Astrocyte (in vitro differentiated cells and primary cell): ENCODE results near the gene PDGFRB. TPM values are rescaled to one million over a fixed set of nuclear protein-coding genes. Genes with fewer than 3 reads are reported as not detected.

Experiments
- DNase-seq: peaks from one replicate; pipeline ENCODE4 v3.0.0-alpha.2; 2010; ENCODE audit warnings: low read depth
- FAIRE-seq: peaks from 2 replicates; lab custom pipeline; 2011; peaks lifted over from hg19 to GRCh38; lab: Jason Lieb, UNC
- H2AFZ ChIP-seq: 2 replicates; pipeline ENCODE4 v1.6.0; 2012; ENCODE audit warnings: low read depth, low read length, inconsistent platforms
- H3K27ac ChIP-seq: 2 replicates; pipeline ENCODE4 v1.5.1; 2011; ENCODE audit warnings: low read depth, low read length, inconsistent platforms
- H3K27me3 ChIP-seq: 2 replicates; pipeline ENCODE4 v1.6.0; 2011; ENCODE audit warnings: low read length, inconsistent platforms; ENCODE audit not compliant: insufficient read depth
- H3K36me3 ChIP-seq: 2 replicates; pipeline ENCODE4 v1.5.1; 2011; ENCODE audit warnings: low read length, inconsistent platforms; ENCODE audit not compliant: insufficient read depth
- H3K4me1 ChIP-seq: 2 replicates; pipeline ENCODE4 v1.5.1; 2011; ENCODE audit warnings: low read length, inconsistent platforms; ENCODE audit not compliant: insufficient read depth
- H3K4me2 ChIP-seq: 2 replicates; pipeline ENCODE4 v1.6.0; 2012; ENCODE audit warnings: low read length, inconsistent platforms
- H3K4me3 ChIP-seq: 2 replicates; pipeline ENCODE4 v1.5.1; 2011; ENCODE audit warnings: low read depth, mild to moderate bottlenecking, low read length, inconsistent platforms; ENCODE audit not compliant: insufficient read depth
- H3K79me2 ChIP-seq: 2 replicates; pipeline ENCODE4 v1.6.0; 2012; ENCODE audit warnings: mild to moderate bottlenecking, low read length, inconsistent platforms; ENCODE audit not compliant: insufficient read depth
- H3K9ac ChIP-seq: 2 replicates; pipeline ENCODE4 v1.6.0; 2012; ENCODE audit warnings: mild to moderate bottlenecking, low read length, inconsistent platforms
- H3K9me3 ChIP-seq: 2 replicates; pipeline ENCODE4 v1.5.1; 2012; ENCODE audit warnings: low read depth, mild to moderate bottlenecking, low read length, inconsistent platforms; ENCODE audit not compliant: insufficient read depth
- H4K20me1 ChIP-seq: 2 replicates; pipeline ENCODE4 v1.6.0; 2012; ENCODE audit warnings: low read length, inconsistent platforms; ENCODE audit not compliant: insufficient read depth
- H3K27ac Mint-ChIP-seq: one replicate; pipeline ENCODE4 v1.8.0; 2021; ENCODE audit warnings: mild to moderate bottlenecking, mixed read lengths; ENCODE audit not compliant: unreplicated experiment
- H3K27me3 Mint-ChIP-seq: one replicate; pipeline ENCODE4 v1.8.0; 2021; ENCODE audit warnings: low read depth, mixed read lengths; ENCODE audit not compliant: unreplicated experiment
- H3K36me3 Mint-ChIP-seq: one replicate; pipeline ENCODE4 v1.8.0; 2021; ENCODE audit warnings: low read depth, mixed read lengths; ENCODE audit not compliant: unreplicated experiment
- H3K4me1 Mint-ChIP-seq: one replicate; pipeline ENCODE4 v1.8.0; 2021; ENCODE audit warnings: low read depth, mixed read lengths; ENCODE audit not compliant: unreplicated experiment
- H3K4me3 Mint-ChIP-seq: one replicate; pipeline ENCODE4 v1.8.0; 2021; ENCODE audit warnings: mild to moderate bottlenecking, moderate library complexity, mixed read lengths; ENCODE audit not compliant: unreplicated experiment
- H3K9me3 Mint-ChIP-seq: one replicate; pipeline ENCODE4 v1.8.0; 2021; ENCODE audit warnings: mild to moderate bottlenecking, mixed read lengths; ENCODE audit not compliant: unreplicated experiment
- EZH2 ChIP-seq: IDR thresholded peaks from 2 replicates; pipeline ENCODE4 v1.6.1; 2012; ENCODE audit warnings: mild to moderate bottlenecking, low read length, inconsistent platforms; ENCODE audit not compliant: insufficient read depth
- total RNA-seq: library from RNA; stranded (reverse); gene quantifications from 2 replicates; pipeline ENCODE4 v1.2.1, GENCODE V29; 2021
- TF ChIP-seq, protein P1 (sequence below): IDR thresholded peaks from 2 replicates; pipeline ENCODE4 v1.5.1; 2011; ENCODE audit warnings: low read depth, mild to moderate bottlenecking, inconsistent platforms, low read length, moderate library complexity; ENCODE audit not compliant: insufficient read depth

PDGFRB gene
- total RNA-seq, 1 donor from 2014 or later: 78.8 TPM

DNA sequence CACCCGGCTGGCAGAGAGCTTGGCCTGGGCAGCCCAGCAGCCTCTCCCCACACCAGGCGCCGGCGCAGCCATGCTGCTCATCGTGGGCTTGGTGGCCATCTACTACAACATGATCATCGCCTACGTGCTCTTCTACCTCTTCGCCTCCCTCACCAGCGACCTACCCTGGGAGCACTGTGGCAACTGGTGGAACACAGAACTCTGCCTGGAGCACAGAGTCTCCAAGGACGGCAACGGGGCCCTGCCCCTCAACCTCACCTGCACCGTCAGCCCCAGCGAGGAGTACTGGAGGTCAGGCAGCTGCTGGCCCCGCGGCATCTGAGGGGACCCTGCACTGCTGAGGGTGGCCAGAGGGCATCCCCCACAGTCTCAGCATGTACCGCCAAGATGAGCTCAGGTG lies 41.3 kb upstream of the PDGFRB start:
- H3K27ac ChIP-seq: no peak overlapping the region
- peaks cover 3% of the 10 kb centered on the region for H3K9me3 Mint-ChIP-seq
- peaks cover 26% of the 10 kb centered on the region for H3K27me3 ChIP-seq
- H3K4me1 Mint-ChIP-seq: no peaks in the 10 kb centered on the region
- no peaks in the 10 kb centered on the region for H3K4me1 ChIP-seq
- H3K9ac ChIP-seq: no peak overlapping the region
- peaks cover 76% of the 10 kb centered on the region for H3K27me3 Mint-ChIP-seq
- H3K36me3 ChIP-seq: no peaks in the 10 kb centered on the region
- H3K36me3 Mint-ChIP-seq: peaks cover 2% of the 10 kb centered on the region
- no peaks in the 10 kb centered on the region for H3K9me3 ChIP-seq
- H3K79me2 ChIP-seq: no peaks in the 10 kb centered on the region
- no peak overlapping the region for H2AFZ ChIP-seq
- no peak overlapping the region for H3K4me3 ChIP-seq
- H3K27ac Mint-ChIP-seq: no peak overlapping the region
- H4K20me1 ChIP-seq: no peaks in the 10 kb centered on the region
- no peak for TF ChIP-seq EZH2
- TF ChIP-seq, protein P1, sequence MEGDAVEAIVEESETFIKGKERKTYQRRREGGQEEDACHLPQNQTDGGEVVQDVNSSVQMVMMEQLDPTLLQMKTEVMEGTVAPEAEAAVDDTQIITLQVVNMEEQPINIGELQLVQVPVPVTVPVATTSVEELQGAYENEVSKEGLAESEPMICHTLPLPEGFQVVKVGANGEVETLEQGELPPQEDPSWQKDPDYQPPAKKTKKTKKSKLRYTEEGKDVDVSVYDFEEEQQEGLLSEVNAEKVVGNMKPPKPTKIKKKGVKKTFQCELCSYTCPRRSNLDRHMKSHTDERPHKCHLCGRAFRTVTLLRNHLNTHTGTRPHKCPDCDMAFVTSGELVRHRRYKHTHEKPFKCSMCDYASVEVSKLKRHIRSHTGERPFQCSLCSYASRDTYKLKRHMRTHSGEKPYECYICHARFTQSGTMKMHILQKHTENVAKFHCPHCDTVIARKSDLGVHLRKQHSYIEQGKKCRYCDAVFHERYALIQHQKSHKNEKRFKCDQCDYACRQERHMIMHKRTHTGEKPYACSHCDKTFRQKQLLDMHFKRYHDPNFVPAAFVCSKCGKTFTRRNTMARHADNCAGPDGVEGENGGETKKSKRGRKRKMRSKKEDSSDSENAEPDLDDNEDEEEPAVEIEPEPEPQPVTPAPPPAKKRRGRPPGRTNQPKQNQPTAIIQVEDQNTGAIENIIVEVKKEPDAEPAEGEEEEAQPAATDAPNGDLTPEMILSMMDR: no peak
- FAIRE-seq (no peak), DNase-seq (no peak)
- H3K4me3 Mint-ChIP-seq: no peak overlapping the region
- no peak overlapping the region for H3K4me2 ChIP-seq

DNA sequence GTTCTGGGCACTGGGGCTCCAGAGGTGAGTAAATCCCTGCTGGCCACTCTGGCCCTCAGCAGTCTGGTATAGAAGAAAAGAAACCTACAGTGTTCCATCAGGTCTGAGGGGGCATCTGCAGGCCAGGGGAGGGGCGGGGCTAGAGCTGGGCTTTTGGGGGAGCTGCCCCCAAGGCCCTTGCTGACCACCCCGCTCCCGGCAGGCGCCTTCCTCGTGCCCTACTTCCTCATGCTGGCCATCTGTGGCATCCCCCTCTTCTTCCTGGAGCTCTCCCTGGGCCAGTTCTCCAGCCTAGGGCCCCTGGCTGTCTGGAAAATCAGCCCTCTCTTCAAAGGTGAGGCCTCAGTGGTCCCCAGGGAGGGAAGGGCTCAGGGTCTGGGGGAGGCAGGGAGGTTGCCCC lies 40.9 kb upstream of the PDGFRB start:
- H3K36me3 Mint-ChIP-seq: peaks cover 2% of the 10 kb centered on the region
- no peaks in the 10 kb centered on the region for H3K36me3 ChIP-seq
- DNase-seq (no peak), FAIRE-seq (no peak)
- H2AFZ ChIP-seq: no peak overlapping the region
- H3K27ac Mint-ChIP-seq: no peak overlapping the region
- no peaks in the 10 kb centered on the region for H4K20me1 ChIP-seq
- H3K9me3 ChIP-seq: no peaks in the 10 kb centered on the region
- peaks cover 77% of the 10 kb centered on the region for H3K27me3 Mint-ChIP-seq
- H3K4me3 ChIP-seq: no peak overlapping the region
- no peaks in the 10 kb centered on the region for H3K4me1 ChIP-seq
- H3K27ac ChIP-seq: no peak overlapping the region
- no peak overlapping the region for H3K9ac ChIP-seq
- H3K27me3 ChIP-seq: peaks cover 28% of the 10 kb centered on the region
- no peaks in the 10 kb centered on the region for H3K4me1 Mint-ChIP-seq
- peaks cover 3% of the 10 kb centered on the region for H3K9me3 Mint-ChIP-seq
- no peak overlapping the region for H3K4me2 ChIP-seq
- TF ChIP-seq, protein P1: no peak
- TF ChIP-seq EZH2: no peak
- H3K4me3 Mint-ChIP-seq: no peak overlapping the region
- no peaks in the 10 kb centered on the region for H3K79me2 ChIP-seq

DNA sequence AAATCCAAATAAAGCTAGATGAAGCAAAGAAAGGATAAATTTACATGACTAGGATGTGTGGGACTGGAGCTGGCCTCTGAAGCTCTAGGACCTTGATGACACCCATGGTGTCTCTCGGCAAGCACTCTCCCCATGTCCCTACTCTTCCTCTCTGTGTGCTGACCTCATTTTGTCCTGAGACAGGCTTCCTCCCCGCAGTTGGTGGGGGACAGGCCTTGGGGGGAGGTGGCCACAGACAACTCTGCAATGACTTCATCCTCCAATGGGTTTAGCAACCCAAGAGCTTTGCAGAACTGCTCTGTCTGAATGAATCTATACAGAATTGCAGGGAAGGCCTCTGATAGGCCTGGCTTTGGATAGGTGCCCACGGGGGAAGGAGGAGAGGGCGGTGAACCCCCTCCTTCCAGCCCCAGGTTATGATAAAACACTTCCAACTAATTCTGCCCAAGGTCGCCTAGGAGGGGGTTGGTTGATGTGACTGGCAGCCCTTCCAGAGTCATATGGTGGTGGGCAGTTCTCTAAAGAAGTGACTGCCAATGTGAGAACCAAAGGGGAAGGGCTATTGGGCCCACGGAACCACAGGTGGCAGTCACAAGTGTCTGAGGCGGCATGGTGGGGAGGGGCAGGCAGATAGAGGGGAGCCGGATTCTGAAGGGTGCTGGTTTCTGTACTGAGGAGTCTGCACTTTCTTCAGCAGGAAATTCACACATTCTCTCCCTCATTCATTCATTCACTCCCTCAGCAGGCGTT lies 40.3 kb upstream of the PDGFRB start:
- Mint-ChIP-seq H3K4me1 (no peaks in the 10 kb centered on the region), H3K9me3 (peaks cover 3% of the 10 kb centered on the region), H3K4me3 (no peak overlapping the region), H3K36me3 (peaks cover 2% of the 10 kb centered on the region), H3K27ac (no peak overlapping the region), H3K27me3 (peaks cover 82% of the 10 kb centered on the region)
- Histone ChIP-seq H2AFZ (no peak overlapping the region), H3K27me3 (peaks cover 32% of the 10 kb centered on the region), H3K27ac (no peak overlapping the region), H3K4me1 (no peaks in the 10 kb centered on the region), H4K20me1 (no peaks in the 10 kb centered on the region), H3K9ac (no peak overlapping the region), H3K4me3 (no peak overlapping the region), H3K79me2 (no peaks in the 10 kb centered on the region), H3K4me2 (no peak overlapping the region), H3K9me3 (no peaks in the 10 kb centered on the region), H3K36me3 (no peaks in the 10 kb centered on the region)
- DNase-seq (no peak), FAIRE-seq (no peak)
- TF ChIP-seq, protein P1: no peak
- no peak for TF ChIP-seq EZH2
